Vagina (tissue), 2 donors: ENCODE data around the gene ZBTB40.

Source experiments
- POLR2A ChIP-seq, 2 donors: fragments of 450-650 bp; IDR thresholded peaks; one replicate each; pipeline ENCODE4 v1.6.1; 2017; ENCODE audit warnings: antibody characterized with exemption in 2 of 2, mild to moderate bottlenecking in 2 of 2, moderate library complexity in 2 of 2
- TF ChIP-seq, protein P1 (sequence below), 3 experiments: fragments of 450-650 bp in 2 of 3; fragments of 200-600 bp in 1 of 3; sonication (generic) in 1 of 3; IDR thresholded peaks; one replicate each; pipeline ENCODE4 v1.5.1; 2017 to 2019; ENCODE audit warnings: antibody characterized with exemption in 3 of 3, mild to moderate bottlenecking in 2 of 3, moderate library complexity in 2 of 3

- no peak for TF ChIP-seq POLR2A (IDR thresholded peaks at IDR 0.05)
- TF ChIP-seq, protein P1, sequence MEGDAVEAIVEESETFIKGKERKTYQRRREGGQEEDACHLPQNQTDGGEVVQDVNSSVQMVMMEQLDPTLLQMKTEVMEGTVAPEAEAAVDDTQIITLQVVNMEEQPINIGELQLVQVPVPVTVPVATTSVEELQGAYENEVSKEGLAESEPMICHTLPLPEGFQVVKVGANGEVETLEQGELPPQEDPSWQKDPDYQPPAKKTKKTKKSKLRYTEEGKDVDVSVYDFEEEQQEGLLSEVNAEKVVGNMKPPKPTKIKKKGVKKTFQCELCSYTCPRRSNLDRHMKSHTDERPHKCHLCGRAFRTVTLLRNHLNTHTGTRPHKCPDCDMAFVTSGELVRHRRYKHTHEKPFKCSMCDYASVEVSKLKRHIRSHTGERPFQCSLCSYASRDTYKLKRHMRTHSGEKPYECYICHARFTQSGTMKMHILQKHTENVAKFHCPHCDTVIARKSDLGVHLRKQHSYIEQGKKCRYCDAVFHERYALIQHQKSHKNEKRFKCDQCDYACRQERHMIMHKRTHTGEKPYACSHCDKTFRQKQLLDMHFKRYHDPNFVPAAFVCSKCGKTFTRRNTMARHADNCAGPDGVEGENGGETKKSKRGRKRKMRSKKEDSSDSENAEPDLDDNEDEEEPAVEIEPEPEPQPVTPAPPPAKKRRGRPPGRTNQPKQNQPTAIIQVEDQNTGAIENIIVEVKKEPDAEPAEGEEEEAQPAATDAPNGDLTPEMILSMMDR (IDR thresholded peaks at IDR 0.05), result no peak
Measured at GRCh38 chr1:22512873-22513272, 61.2 kb downstream of the ZBTB40 start.
